BLaER1 treated with 17β-estradiol and CSF1 and Interleukin-3, amounts not matched to agents 10 nM and 100 nM (cell line): ENCODE measurements around the gene GTF3C4.
"Not testable (repeated sequence)": the region's sequence is repeated elsewhere in the genome, so short reads cannot be mapped to it uniquely, and the experiment has no call there.

Experiments used
- H3K27ac ChIP-seq, 11 experiments: shearing (Covaris generic); formaldehyde crosslinking; 2 replicates each; pipeline ENCODE4 v1.8.1; 2022
- H3K27me3 ChIP-seq, 11 experiments: shearing (Covaris generic); formaldehyde crosslinking; 2 replicates each; pipeline ENCODE4 v1.8.1; 2022
- H3K36me3 ChIP-seq, 11 experiments: shearing (Covaris generic); formaldehyde crosslinking; 2 replicates each; pipeline ENCODE4 v1.8.1; 2022
- H3K4me1 ChIP-seq, 10 experiments: shearing (Covaris generic); formaldehyde crosslinking; 2 replicates each; pipeline ENCODE4 v1.8.1; 2022
- H3K4me2 ChIP-seq, 11 experiments: shearing (Covaris generic); formaldehyde crosslinking; 2 replicates each; pipeline ENCODE4 v1.8.1; 2022
- H3K4me3 ChIP-seq, 10 experiments: shearing (Covaris generic); formaldehyde crosslinking; 2 replicates each; pipeline ENCODE4 v1.8.1; 2022
- H3K9ac ChIP-seq, 11 experiments: shearing (Covaris generic); formaldehyde crosslinking; 2 replicates each; pipeline ENCODE4 v1.8.1; 2022
- H3K9me3 ChIP-seq, 11 experiments: shearing (Covaris generic); formaldehyde crosslinking; replicated peaks in 1 of 11; 2 replicates each; pipeline ENCODE4 v1.8.1; 2022
- H4K20me1 ChIP-seq, 11 experiments: shearing (Covaris generic); formaldehyde crosslinking; 2 replicates each; pipeline ENCODE4 v1.8.1; 2022
- Cebpa-rat ChIP-seq, 11 experiments: shearing (Covaris generic); IDR thresholded peaks; 2 replicates each; pipeline ENCODE4 v1.8.1; 2022

GTF3C4 gene

DNA sequence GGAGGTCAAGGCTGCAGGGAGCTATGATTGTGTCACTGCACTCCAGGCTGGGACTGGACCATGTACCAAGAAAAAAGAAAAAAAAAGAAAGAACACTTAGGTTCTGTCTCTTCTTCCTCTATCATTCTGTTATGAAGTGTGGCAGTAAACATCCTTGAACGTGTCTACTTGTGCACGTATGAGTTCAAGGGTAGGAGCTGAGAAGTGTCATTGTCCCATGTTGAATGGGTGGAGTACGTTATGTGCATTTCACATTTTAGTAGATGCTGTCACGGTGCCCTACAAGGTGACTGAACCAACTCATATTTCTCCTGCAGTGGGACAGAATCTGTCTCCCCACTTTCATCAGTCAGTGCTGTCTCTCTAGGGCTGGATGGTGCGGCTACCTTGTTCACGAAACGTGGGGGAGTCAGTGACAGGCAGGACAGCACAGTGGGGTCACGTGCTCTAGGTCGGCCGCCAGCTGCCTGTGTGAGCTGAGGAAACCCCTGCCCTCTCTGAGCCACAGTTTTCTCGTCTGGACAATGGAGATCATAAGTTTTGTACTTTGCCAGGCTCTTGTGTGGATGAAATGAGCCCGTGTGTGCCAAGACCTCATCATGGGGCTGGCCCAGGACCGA, 47.2 kb downstream of the GTF3C4 start:
- no peak overlapping the region for H3K4me2 ChIP-seq
- no peak for TF ChIP-seq Cebpa-rat (IDR thresholded peaks at IDR 0.05)
- H3K27me3 ChIP-seq: no peaks in the 10 kb centered on the region; a peak in 1 of 22 replicates
- H4K20me1 ChIP-seq: no peaks in the 10 kb centered on the region
- H3K9ac ChIP-seq: no peak overlapping the region
- no peaks in the 10 kb centered on the region for H3K9me3 ChIP-seq
- no peak overlapping the region for H3K4me3 ChIP-seq
- no peaks in the 10 kb centered on the region for H3K36me3 ChIP-seq
- H3K4me1 ChIP-seq: peaks cover 0 to 3% (median 0%) of the 10 kb centered on the region in 10 experiments; a peak in 1 of 20 replicates
- H3K27ac ChIP-seq: no peak overlapping the region

DNA sequence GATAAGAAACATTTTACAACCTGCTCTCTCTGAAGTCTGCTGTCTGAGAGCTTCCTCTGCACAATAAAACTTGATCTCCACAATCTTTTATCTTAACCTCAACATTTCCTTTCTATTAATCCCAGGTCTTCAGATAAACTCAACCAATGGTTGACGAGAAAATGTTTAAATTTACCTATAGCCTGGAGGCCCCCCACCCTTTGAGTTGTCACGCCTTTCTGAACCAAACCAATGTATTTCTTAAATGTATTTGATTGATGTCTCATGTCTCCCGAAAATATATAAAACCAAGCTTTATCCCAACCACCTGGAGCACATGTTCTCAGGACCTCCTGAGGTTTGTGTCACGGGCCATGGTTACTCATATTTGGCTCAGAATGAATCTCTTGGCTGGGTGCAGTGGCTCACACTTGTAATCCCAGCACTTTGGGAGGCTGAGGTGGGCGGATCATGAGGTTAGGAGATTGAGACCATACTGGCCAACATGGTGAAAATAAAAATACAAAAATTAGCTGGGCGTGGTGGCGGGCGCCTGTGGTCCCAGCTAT, 48.2 kb downstream of the GTF3C4 start:
- not testable (repeated sequence) for H3K4me1 ChIP-seq, H3K27me3 ChIP-seq, H3K9me3 ChIP-seq, H3K4me2 ChIP-seq, H3K27ac ChIP-seq, H4K20me1 ChIP-seq, H3K4me3 ChIP-seq, H3K36me3 ChIP-seq, H3K9ac ChIP-seq

DNA sequence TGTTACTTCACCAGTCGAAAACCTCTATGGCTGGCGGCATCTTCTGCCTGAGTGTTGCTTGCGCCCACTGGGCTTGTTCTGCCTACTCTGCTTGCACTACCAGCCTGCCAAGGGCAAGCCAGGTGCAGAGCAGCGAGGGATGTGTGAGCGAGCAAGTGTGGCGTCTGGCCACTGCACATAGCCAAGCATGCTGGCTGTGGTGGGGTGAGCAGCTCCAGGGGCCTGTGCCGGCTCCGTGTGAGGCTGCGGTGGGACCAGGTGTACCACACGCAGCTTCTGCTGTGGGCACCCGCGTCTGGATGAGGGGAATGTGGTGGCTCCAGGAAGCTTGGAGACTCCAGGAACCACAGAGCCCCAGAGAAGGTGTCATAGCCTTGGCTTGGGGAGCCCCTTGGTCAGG, 51.4 kb downstream of the GTF3C4 start:
- Histone ChIP-seq H3K9me3 (no peaks in the 10 kb centered on the region), H3K4me1 (peaks cover 0 to 3% (median 0%) of the 10 kb centered on the region in 10 experiments; a peak in 1 of 20 replicates), H3K4me2 (no peak overlapping the region), H3K9ac (no peak overlapping the region), H4K20me1 (no peaks in the 10 kb centered on the region), H3K4me3 (no peak overlapping the region), H3K27ac (no peak overlapping the region), H3K27me3 (no peaks in the 10 kb centered on the region; a peak in 1 of 22 replicates), H3K36me3 (no peaks in the 10 kb centered on the region)
- TF ChIP-seq Cebpa-rat (IDR thresholded peaks at IDR 0.05): no peak

DNA sequence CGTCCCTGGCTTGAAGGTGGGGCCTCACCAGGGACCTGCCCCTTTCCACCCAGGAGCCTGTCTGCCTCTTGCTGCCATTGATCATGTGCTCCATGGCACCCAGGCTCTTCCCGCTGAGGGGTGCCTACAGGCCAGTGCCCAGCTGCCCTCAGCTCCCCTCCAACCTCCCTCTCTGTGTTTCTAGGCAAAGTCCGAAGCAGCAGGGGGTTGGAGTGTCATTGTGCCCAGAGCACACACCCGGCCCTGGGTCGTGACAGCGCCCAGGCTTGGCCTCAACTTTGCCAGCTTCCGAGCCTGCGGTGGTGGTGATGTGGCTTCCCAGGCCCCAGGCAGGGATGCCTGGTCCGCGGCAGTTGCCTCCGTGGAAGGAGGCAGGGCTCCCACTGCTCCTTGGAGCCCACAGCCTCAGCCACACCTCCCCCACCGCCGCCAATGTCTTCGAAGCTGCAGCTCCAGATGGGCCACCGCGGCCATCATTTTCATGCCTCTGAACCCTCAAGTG, 52.4 kb downstream of the GTF3C4 start:
- Histone ChIP-seq H3K9ac (no peak overlapping the region), H3K4me2 (no peak overlapping the region), H3K27ac (no peak overlapping the region), H4K20me1 (no peaks in the 10 kb centered on the region), H3K4me1 (peaks cover 0 to 3% (median 0%) of the 10 kb centered on the region in 10 experiments; a peak in 1 of 20 replicates), H3K36me3 (no peaks in the 10 kb centered on the region), H3K9me3 (no peaks in the 10 kb centered on the region), H3K4me3 (no peak overlapping the region), H3K27me3 (no peaks in the 10 kb centered on the region; a peak in 1 of 22 replicates)
- TF ChIP-seq Cebpa-rat (IDR thresholded peaks at IDR 0.05): no peak

- no peak for TF ChIP-seq Cebpa-rat (IDR thresholded peaks at IDR 0.05)
- no peak overlapping the region for H3K27ac ChIP-seq
- H3K9ac ChIP-seq: no peak overlapping the region
- H3K9me3 ChIP-seq: no peaks in the 10 kb centered on the region
- H3K4me2 ChIP-seq: no peak overlapping the region
- no peaks in the 10 kb centered on the region; a peak in 1 of 22 replicates for H4K20me1 ChIP-seq
- no peaks in the 10 kb centered on the region for H3K36me3 ChIP-seq
- H3K4me1 ChIP-seq: peaks cover 0 to 8% (median 7%) of the 10 kb centered on the region in 10 experiments; a peak in 8 of 20 replicates
- no peaks in the 10 kb centered on the region for H3K27me3 ChIP-seq
- H3K4me3 ChIP-seq: no peak overlapping the region
Measured at GRCh38 chr9:132723809-132724208, 53.5 kb downstream of the GTF3C4 start.

DNA sequence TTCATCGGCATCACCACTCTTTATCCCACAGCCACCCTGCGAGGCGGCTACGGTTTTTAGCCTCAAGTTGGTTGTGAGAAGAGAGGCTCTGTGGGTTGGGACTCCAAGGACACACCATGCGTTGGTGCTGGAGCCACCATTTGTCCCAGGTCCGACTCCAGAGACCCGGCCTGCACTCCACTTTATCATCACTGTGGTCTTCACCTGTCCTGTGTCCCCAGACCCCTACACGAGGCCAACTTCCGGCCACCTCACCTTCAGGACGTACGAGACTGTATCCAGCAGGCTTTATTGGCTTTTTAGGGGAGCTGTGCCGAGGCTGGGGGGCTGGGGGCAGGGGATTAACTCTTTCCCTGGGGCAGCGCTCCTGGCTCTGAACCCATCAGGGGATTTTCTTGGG, 55.0 kb downstream of the GTF3C4 start:
- Histone ChIP-seq H3K27me3 (no peaks in the 10 kb centered on the region), H4K20me1 (no peaks in the 10 kb centered on the region; a peak in 1 of 22 replicates), H3K4me1 (peaks cover 0 to 21% (median 14%) of the 10 kb centered on the region in 10 experiments; a peak in 14 of 20 replicates), H3K9me3 (no peaks in the 10 kb centered on the region), H3K9ac (no peak overlapping the region), H3K36me3 (no peaks in the 10 kb centered on the region), H3K4me2 (no peak overlapping the region), H3K4me3 (no peak overlapping the region), H3K27ac (no peak overlapping the region)
- TF ChIP-seq Cebpa-rat (IDR thresholded peaks at IDR 0.05): no peak

- H3K4me3 ChIP-seq: no peak overlapping the region
- H3K4me1 ChIP-seq: peaks cover 0 to 31% (median 20%) of the 10 kb centered on the region in 10 experiments; a peak in 14 of 20 replicates
- H4K20me1 ChIP-seq: no peaks in the 10 kb centered on the region; a peak in 1 of 22 replicates
- no peak overlapping the region for H3K9ac ChIP-seq
- no peaks in the 10 kb centered on the region for H3K9me3 ChIP-seq
- no peaks in the 10 kb centered on the region for H3K36me3 ChIP-seq
- no peak overlapping the region for H3K27ac ChIP-seq
- H3K27me3 ChIP-seq: no peaks in the 10 kb centered on the region
- H3K4me2 ChIP-seq: no peak overlapping the region
- no peak for TF ChIP-seq Cebpa-rat (IDR thresholded peaks at IDR 0.05)
Measured at GRCh38 chr9:132726576-132727130, 56.4 kb downstream of the GTF3C4 start.

GRCh38 chr9:132728071-132728470, 57.8 kb downstream of the GTF3C4 start:
- Histone ChIP-seq H4K20me1 (no peaks in the 10 kb centered on the region; a peak in 1 of 22 replicates), H3K4me3 (no peak overlapping the region), H3K9ac (no peak overlapping the region), H3K9me3 (no peaks in the 10 kb centered on the region), H3K4me1 (peaks cover 0 to 41% (median 29%) of the 10 kb centered on the region in 10 experiments; a peak in 16 of 20 replicates), H3K27ac (no peak overlapping the region), H3K27me3 (peaks cover 0 to 6% (median 0%) of the 10 kb centered on the region in 11 experiments; a peak in 1 of 22 replicates), H3K4me2 (peak overlapping the region in 6 of 11 experiments; percentile 1 to 33 (median 20); a peak in 5 of 22 replicates), H3K36me3 (no peaks in the 10 kb centered on the region)
- TF ChIP-seq Cebpa-rat (IDR thresholded peaks at IDR 0.05): no peak

- no peak for TF ChIP-seq Cebpa-rat (IDR thresholded peaks at IDR 0.05)
- no peak overlapping the region for H3K27ac ChIP-seq
- H4K20me1 ChIP-seq: no peaks in the 10 kb centered on the region; a peak in 1 of 22 replicates
- H3K4me2 ChIP-seq: peak overlapping the region in 6 of 11 experiments; percentile 1 to 33 (median 20); a peak in 5 of 22 replicates
- H3K27me3 ChIP-seq: peaks cover 0 to 7% (median 0%) of the 10 kb centered on the region in 11 experiments; a peak in 1 of 22 replicates
- no peak overlapping the region for H3K4me3 ChIP-seq
- H3K4me1 ChIP-seq: peaks cover 0 to 45% (median 33%) of the 10 kb centered on the region in 10 experiments; a peak in 16 of 20 replicates
- no peak overlapping the region for H3K9ac ChIP-seq
- no peaks in the 10 kb centered on the region for H3K9me3 ChIP-seq
- no peaks in the 10 kb centered on the region for H3K36me3 ChIP-seq
Measured at GRCh38 chr9:132728497-132728896, 58.2 kb downstream of the GTF3C4 start.
